ENCODE measurements around the gene PPP2R1A.

- TF ChIP-seq CTCF (IDR thresholded peaks at IDR 0.05; ENCODE audit: low read length) (no peak), EZH2 (IDR thresholded peaks at IDR 0.05; ENCODE audit: borderline replicate concordance, low read length) (no peak)
Measured at GRCh38 chr19:52191389-52191788, 1.5 kb downstream of the PPP2R1A start.

All from OCI-LY1 (cell line).